A549 (cell line): ENCODE measurements around the gene MAPK11. TPM values are rescaled to one million over a fixed set of nuclear protein-coding genes. Genes with fewer than 3 reads are reported as not detected.

Experiments
- ATAC-seq, 2 experiments: fragments of 200-7000 bp in 1 of 2; fragments of >200 bp in 1 of 2; cut with Nextera tagmentation in 1 of 2; cut with Tn5 transposase in 1 of 2; 3 replicates each; pipeline versions ENCODE4 v1.8.0 to v1.9.1; 2018 to 2020; ENCODE audit warnings: mild to moderate bottlenecking in 1 of 2, moderate library complexity in 1 of 2
- CTCF ChIA-PET: fragments of 300-600 bp; sonication (Branson Sonifier 250); formaldehyde crosslinking; extraction: SDS; loops from one replicate; lab custom pipeline; 2021; ENCODE audit warnings: antibody characterized with exemption, inconsistent platforms; lab: Yijun Ruan, JAX
- POLR2A ChIA-PET: fragments of 350-600 bp; formaldehyde crosslinking; extraction: SDS; loops from one replicate; lab custom pipeline; 2021; ENCODE audit warnings: antibody characterized with exemption, inconsistent platforms; lab: Yijun Ruan, JAX
- DNase-seq, 2 experiments: peaks; one replicate each; pipeline versions ENCODE4 v3.0.0 to v3.0.0-alpha.2; 2011 to 2016; ENCODE audit warnings: low read depth in 1 of 2, low spot score in 1 of 2
- FAIRE-seq: peaks from 2 replicates; lab custom pipeline; 2011; peaks lifted over from hg19 to GRCh38; lab: Jason Lieb, UNC
- H3K27ac ChIP-seq, 2 experiments: fragments of >200 bp; sonication (Bioruptor Twin); formaldehyde crosslinking; 3 replicates each; pipeline ENCODE4 v1.5.1; 2016 to 2017
- H3K4me1 ChIP-seq: fragments of >200 bp; sonication (Bioruptor Twin); formaldehyde crosslinking; 3 replicates; pipeline ENCODE4 v1.6.1; 2016
- H3K4me2 ChIP-seq: fragments of >200 bp; sonication (Bioruptor Twin); formaldehyde crosslinking; 3 replicates; pipeline ENCODE4 v1.6.1; 2016
- H3K4me3 ChIP-seq: fragments of >200 bp; sonication (Bioruptor Twin); formaldehyde crosslinking; 3 replicates; pipeline ENCODE4 v1.5.1; 2016
- H3K9me3 ChIP-seq: fragments of >200 bp; sonication (Bioruptor Twin); formaldehyde crosslinking; 3 replicates; pipeline ENCODE4 v1.6.1; 2016
- ATOH8 ChIP-seq: fragments of 250-450 bp; sonication (Bioruptor Pico); IDR thresholded peaks from 2 replicates; pipeline ENCODE4 v1.5.0; 2020; ENCODE audit warnings: low read depth, mild to moderate bottlenecking, moderate library complexity
- CEBPB ChIP-seq, 2 experiments: fragments of >200 bp in 1 of 2; sonication (Bioruptor Twin) in 1 of 2; formaldehyde crosslinking in 1 of 2; IDR thresholded peaks; 2 replicates each; pipeline ENCODE4 v1.6.1; 2012 to 2016
- ESRRA ChIP-seq: fragments of 150-350 bp; IDR thresholded peaks from 2 replicates; pipeline ENCODE4 v1.6.1; 2014; ENCODE audit warnings: mild to moderate bottlenecking, low read length, borderline replicate concordance
- HES2 ChIP-seq: fragments of >200 bp; sonication (Bioruptor Twin); formaldehyde crosslinking; IDR thresholded peaks from 2 replicates; pipeline ENCODE4 v1.6.1; 2016
- HOXA7 ChIP-seq: fragments of 250-450 bp; sonication (Bioruptor Pico); IDR thresholded peaks from 2 replicates; pipeline ENCODE4 v1.5.0; 2020; ENCODE audit warnings: mild to moderate bottlenecking, moderate library complexity
- HOXB13 ChIP-seq: fragments of 250-450 bp; sonication (Bioruptor Pico); IDR thresholded peaks from 2 replicates; pipeline ENCODE4 v1.5.0; 2020; ENCODE audit warnings: low read depth, mild to moderate bottlenecking, moderate library complexity
- HOXB5 ChIP-seq: fragments of 250-450 bp; sonication (Bioruptor Pico); IDR thresholded peaks from 2 replicates; pipeline ENCODE4 v1.5.0; 2020; ENCODE audit warnings: mild to moderate bottlenecking, moderate library complexity
- JUNB ChIP-seq: fragments of >200 bp; sonication (Bioruptor Twin); formaldehyde crosslinking; IDR thresholded peaks from 2 replicates; pipeline ENCODE4 v1.6.1; 2016
- MAZ ChIP-seq: fragments of 150-350 bp; IDR thresholded peaks from 2 replicates; pipeline ENCODE4 v1.6.1; 2014; ENCODE audit warnings: antibody characterized with exemption, low read depth, low read length, borderline replicate concordance
- MYC ChIP-seq: IDR thresholded peaks from 2 replicates; pipeline ENCODE4 v1.6.1; 2012; ENCODE audit warnings: mild to moderate bottlenecking, inconsistent platforms, low read length, improper control_type of control experiment, borderline replicate concordance
- RARB ChIP-seq: fragments of 250-450 bp; sonication (Bioruptor Pico); IDR thresholded peaks from 2 replicates; pipeline ENCODE4 v1.8.0; 2021; ENCODE audit warnings: mild to moderate bottlenecking, moderate library complexity
- RFX5 ChIP-seq: fragments of 450-650 bp; IDR thresholded peaks from 2 replicates; pipeline ENCODE4 v1.7.1; 2014; ENCODE audit warnings: antibody characterized with exemption, mild to moderate bottlenecking, moderate library complexity
- TFCP2L1 ChIP-seq: fragments of 250-450 bp; sonication (Bioruptor Pico); IDR thresholded peaks from 2 replicates; pipeline ENCODE4 v1.5.0; 2021; ENCODE audit warnings: mild to moderate bottlenecking
- TP53 ChIP-seq: fragments of 250-450 bp; sonication (Bioruptor Pico); IDR thresholded peaks from 2 replicates; pipeline ENCODE4 v1.5.0; 2021; ENCODE audit warnings: mild to moderate bottlenecking, moderate library complexity
- ZSCAN20 ChIP-seq: fragments of 250-450 bp; sonication (Bioruptor Pico); IDR thresholded peaks from 2 replicates; pipeline ENCODE4 v1.8.0; 2022; ENCODE audit warnings: mild to moderate bottlenecking, moderate library complexity
- WGBS: methylation state at CpG from one replicate; pipeline ENCODE4 v1.1.6; 2017; ENCODE audit errors: missing lambda C conversion rate; 5-methylcytosine and 5-hydroxymethylcytosine counted together
- polyA plus RNA-seq, 4 experiments: library from polyadenylated mRNA; depleted of rRNA in 3 of 4; stranded (reverse); fragments of >200 nt; fragmentation: RNase III in 1 of 4; extraction: RNeasy Plus Mini Kit Qiagen cat#74134 plus additional on column Dnase treatment in 1 of 4; gene quantifications; 2 replicates in 3 of 4; 3 replicates in 1 of 4; pipeline ENCODE4 v1.2.3, GENCODE V29; 2011 to 2017
- TF ChIP-seq, protein P1 (sequence below): fragments of 250-450 bp; sonication (Bioruptor Pico); IDR thresholded peaks from 2 replicates; pipeline ENCODE4 v1.5.0; 2021; ENCODE audit warnings: mild to moderate bottlenecking, moderate library complexity, borderline replicate concordance
- TF ChIP-seq, protein P2 (sequence below): IDR thresholded peaks from 2 replicates; pipeline ENCODE4 v1.6.1; 2012; ENCODE audit warnings: low read depth, borderline replicate concordance

The MAPK11 gene
- polyA plus RNA-seq, 2 of the 4 experiments (the other 2 are of a cell fraction): 1.6 to 5.5 TPM

DNA sequence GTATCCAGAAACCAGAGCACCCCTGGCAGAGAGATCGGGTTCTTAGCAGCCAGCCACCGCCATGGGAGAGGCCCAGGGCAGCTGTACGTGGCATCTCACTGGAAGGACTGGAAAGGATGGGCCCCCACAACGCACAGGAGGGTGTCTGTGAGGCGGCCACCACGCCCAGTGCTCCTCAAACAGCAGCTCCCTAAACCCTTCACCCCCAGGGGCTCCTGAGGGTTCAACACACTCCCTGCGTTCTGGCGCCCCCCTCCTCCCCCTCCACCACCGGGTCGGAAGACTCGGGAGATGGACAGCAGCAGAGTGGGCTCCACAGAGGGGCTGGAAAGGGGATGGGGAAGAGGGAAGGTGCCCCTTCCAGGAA, 9.8 kb downstream of the MAPK11 start:
- Histone ChIP-seq H3K4me1 (peaks cover 23% of the 10 kb centered on the region), H3K27ac (peak overlapping the region; percentile 98 to 99), H3K9me3 (no peaks in the 10 kb centered on the region), H3K4me2 (peak overlapping the region; percentile 90), H3K4me3 (peak overlapping the region; percentile 90)
- DNase-seq (no peak), ATAC-seq (peak; percentile 2 to 54; a peak in 3 of 6 replicates), FAIRE-seq (no peak)
- WGBS: 0% methylated on average over 3 of the region's 11 CpGs
- CTCF ChIA-PET: interaction anchor here (0.9 to 1.6 kb wide), 3 partner anchors 9 to 13 kb away, joined by 4 to 11 read pairs (median 5); partner anchors contain the start of gene HDAC10
- TF ChIP-seq ZSCAN20 (CRISPR knock-in tag): no peak
- TF ChIP-seq ATOH8: no peak
- no peak for TF ChIP-seq HOXA7 (CRISPR knock-in tag)
- TF ChIP-seq, protein P1, sequence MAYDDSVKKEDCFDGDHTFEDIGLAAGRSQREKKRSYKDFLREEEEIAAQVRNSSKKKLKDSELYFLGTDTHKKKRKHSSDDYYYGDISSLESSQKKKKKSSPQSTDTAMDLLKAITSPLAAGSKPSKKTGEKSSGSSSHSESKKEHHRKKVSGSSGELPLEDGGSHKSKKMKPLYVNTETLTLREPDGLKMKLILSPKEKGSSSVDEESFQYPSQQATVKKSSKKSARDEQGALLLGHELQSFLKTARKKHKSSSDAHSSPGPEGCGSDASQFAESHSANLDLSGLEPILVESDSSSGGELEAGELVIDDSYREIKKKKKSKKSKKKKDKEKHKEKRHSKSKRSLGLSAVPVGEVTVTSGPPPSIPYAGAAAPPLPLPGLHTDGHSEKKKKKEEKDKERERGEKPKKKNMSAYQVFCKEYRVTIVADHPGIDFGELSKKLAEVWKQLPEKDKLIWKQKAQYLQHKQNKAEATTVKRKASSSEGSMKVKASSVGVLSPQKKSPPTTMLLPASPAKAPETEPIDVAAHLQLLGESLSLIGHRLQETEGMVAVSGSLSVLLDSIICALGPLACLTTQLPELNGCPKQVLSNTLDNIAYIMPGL: no peak
- TF ChIP-seq TFCP2L1: no peak
- TF ChIP-seq, protein P2, sequence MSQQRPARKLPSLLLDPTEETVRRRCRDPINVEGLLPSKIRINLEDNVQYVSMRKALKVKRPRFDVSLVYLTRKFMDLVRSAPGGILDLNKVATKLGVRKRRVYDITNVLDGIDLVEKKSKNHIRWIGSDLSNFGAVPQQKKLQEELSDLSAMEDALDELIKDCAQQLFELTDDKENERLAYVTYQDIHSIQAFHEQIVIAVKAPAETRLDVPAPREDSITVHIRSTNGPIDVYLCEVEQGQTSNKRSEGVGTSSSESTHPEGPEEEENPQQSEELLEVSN: no peak
- no peak for TF ChIP-seq HOXB13 (CRISPR knock-in tag)
- TF ChIP-seq HES2: no peak
- no peak for TF ChIP-seq MYC
- TF ChIP-seq RARB (CRISPR knock-in tag): no peak
- TF ChIP-seq TP53 (CRISPR knock-in tag): no peak
- no peak for TF ChIP-seq CEBPB (IDR thresholded peaks at IDR 0.05)
- POLR2A ChIA-PET: interaction anchor here (0.5 to 0.7 kb wide), 2 partner anchors 9 to 70 kb away, joined by 3 to 4 read pairs; partner anchors contain the start of gene HDAC10

- Histone ChIP-seq H3K9me3 (no peaks in the 10 kb centered on the region), H3K27ac (no peak overlapping the region), H3K4me2 (no peak overlapping the region), H3K4me3 (no peak overlapping the region), H3K4me1 (peaks cover 23% of the 10 kb centered on the region)
- CTCF ChIA-PET: interaction anchor here (1.0 kb wide), 1 partner anchor 17 kb away, joined by 3 read pairs; no protein-coding TSS in a partner anchor
- POLR2A ChIA-PET: no interaction called here
- WGBS: 85% methylated on average over 8 of the region's 15 CpGs
- ATAC-seq: no peak
- no peak for FAIRE-seq
- DNase-seq: no peak
- TF ChIP-seq ESRRA (no peak), RFX5 (no peak), JUNB (no peak), HOXB5 (CRISPR knock-in tag) (no peak), HOXB13 (CRISPR knock-in tag) (no peak), MAZ (no peak)
- TF ChIP-seq, protein P2: no peak
Measured at GRCh38 chr22:50259302-50259701, 10.9 kb downstream of the MAPK11 start.
